DND-41 (cell line): ENCODE data around the gene UST.

ENCODE experiments used
- ATAC-seq: fragments of 200-7000 bp; cut with Tn5 transposase; 3 replicates; pipeline ENCODE4 v1.9.1; 2021; ENCODE audit warnings: low read depth; ENCODE audit not compliant: insufficient read depth
- DNase-seq: peaks from one replicate; pipeline ENCODE4 v3.0.0-alpha.2; 2020
- H2AFZ ChIP-seq: 2 replicates; pipeline ENCODE4 v1.6.0; 2012; ENCODE audit warnings: low read depth, low read length
- H3K27ac ChIP-seq: 2 replicates; pipeline ENCODE4 v1.5.1; 2012; ENCODE audit warnings: low read length, inconsistent platforms
- H3K27me3 ChIP-seq: fragments of 200-600 bp; sonication (generic); 2 replicates; pipeline ENCODE4 v1.6.0; 2012; ENCODE audit warnings: low read length, mild to moderate bottlenecking, inconsistent platforms; ENCODE audit not compliant: insufficient read depth, poor library complexity
- H3K36me3 ChIP-seq: 2 replicates; pipeline ENCODE4 v1.5.1; 2012; ENCODE audit warnings: low read length, inconsistent platforms; ENCODE audit not compliant: insufficient read depth
- H3K4me1 ChIP-seq: 2 replicates; pipeline ENCODE4 v1.5.1; 2012; ENCODE audit warnings: mild to moderate bottlenecking, low read length; ENCODE audit not compliant: insufficient read depth
- H3K4me2 ChIP-seq: 2 replicates; pipeline ENCODE4 v1.6.0; 2012; ENCODE audit warnings: mild to moderate bottlenecking, moderate library complexity, low read length, inconsistent platforms; ENCODE audit not compliant: insufficient read depth
- H3K4me3 ChIP-seq, 2 experiments: fragments of 200-600 bp in 1 of 2; shearing (Covaris generic) in 1 of 2; 2 replicates each; pipeline ENCODE4 v1.5.1; 2012 to 2016; ENCODE audit warnings: inconsistent platforms in 2 of 2, low read length in 2 of 2, mild to moderate bottlenecking in 2 of 2, low read depth in 1 of 2, moderate library complexity in 1 of 2
- H3K79me2 ChIP-seq: 2 replicates; pipeline ENCODE4 v1.6.0; 2012; ENCODE audit warnings: low read length, inconsistent platforms; ENCODE audit not compliant: insufficient read depth
- H3K9ac ChIP-seq: 2 replicates; pipeline ENCODE4 v1.6.0; 2012; ENCODE audit warnings: low read depth, mild to moderate bottlenecking, inconsistent platforms, low read length, moderate library complexity
- H3K9me3 ChIP-seq: 2 replicates; pipeline ENCODE4 v1.5.1; 2012; ENCODE audit warnings: low read length, moderate library complexity, mild to moderate bottlenecking, inconsistent platforms; ENCODE audit not compliant: insufficient read depth, severe bottlenecking
- H4K20me1 ChIP-seq: 2 replicates; pipeline ENCODE4 v1.6.0; 2012; ENCODE audit warnings: low read length; ENCODE audit not compliant: insufficient read depth
- CTCF ChIP-seq: IDR thresholded peaks from 2 replicates; pipeline ENCODE4 v1.5.1; 2012; ENCODE audit warnings: borderline replicate concordance, low read length, moderate library complexity, mild to moderate bottlenecking; ENCODE audit not compliant: poor library complexity, severe bottlenecking; ENCODE audit errors: extremely low read depth
- EZH2 ChIP-seq: IDR thresholded peaks from 3 replicates; pipeline ENCODE4 v1.6.1; 2012; ENCODE audit warnings: borderline replicate concordance, low read depth, mild to moderate bottlenecking, moderate library complexity, low read length, inconsistent platforms; ENCODE audit not compliant: severe bottlenecking

The UST gene

DNA sequence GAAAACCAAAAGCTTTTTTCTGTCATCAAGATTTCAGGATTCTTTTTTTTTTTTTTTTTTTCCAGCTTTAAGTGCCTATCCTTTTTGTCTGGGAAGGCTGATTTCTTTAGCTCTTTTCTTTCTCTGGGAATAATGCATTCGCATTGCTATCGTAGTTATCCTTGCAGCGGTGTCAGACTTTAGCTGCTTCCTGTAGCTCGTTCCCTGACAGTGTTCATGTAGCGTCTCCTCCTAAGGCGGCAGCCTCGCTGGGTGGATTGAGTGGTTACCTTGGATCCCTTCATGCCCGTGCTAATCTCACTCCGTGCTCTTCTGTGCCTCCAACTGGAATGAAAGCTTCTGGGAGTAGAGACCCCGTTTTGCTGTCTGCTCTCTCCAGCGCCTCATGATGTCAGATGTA, 43.1 kb downstream of the UST start:
- H3K27me3 ChIP-seq = no peaks in the 10 kb centered on the region
- no peak overlapping the region for H3K4me3 ChIP-seq
- H3K36me3 ChIP-seq = no peaks in the 10 kb centered on the region
- H3K9ac ChIP-seq = no peak overlapping the region
- H4K20me1 ChIP-seq = peaks cover 5% of the 10 kb centered on the region; the same call in 1 of the 2 replicates
- no peaks in the 10 kb centered on the region for H3K79me2 ChIP-seq
- no peak for ATAC-seq
- H3K4me2 ChIP-seq = no peak overlapping the region
- no peaks in the 10 kb centered on the region for H3K9me3 ChIP-seq
- H2AFZ ChIP-seq = no peak overlapping the region
- TF ChIP-seq CTCF (no peak), EZH2 (no peak)
- no peak overlapping the region for H3K27ac ChIP-seq
- DNase-seq = no peak
- H3K4me1 ChIP-seq = no peaks in the 10 kb centered on the region

- no peak for DNase-seq
- Histone ChIP-seq H3K36me3 (no peaks in the 10 kb centered on the region), H2AFZ (no peak overlapping the region), H3K4me2 (no peak overlapping the region), H3K9me3 (no peaks in the 10 kb centered on the region), H3K4me3 (no peak overlapping the region), H3K79me2 (no peaks in the 10 kb centered on the region), H3K27ac (no peak overlapping the region), H3K27me3 (no peaks in the 10 kb centered on the region), H3K9ac (no peak overlapping the region), H4K20me1 (peaks cover 5% of the 10 kb centered on the region; the same call in 1 of the 2 replicates), H3K4me1 (no peaks in the 10 kb centered on the region)
- no peak for TF ChIP-seq CTCF
- no peak for TF ChIP-seq EZH2
- no peak for ATAC-seq
Measured at GRCh38 chr6:148790404-148790803, 43.6 kb downstream of the UST start.

DNA sequence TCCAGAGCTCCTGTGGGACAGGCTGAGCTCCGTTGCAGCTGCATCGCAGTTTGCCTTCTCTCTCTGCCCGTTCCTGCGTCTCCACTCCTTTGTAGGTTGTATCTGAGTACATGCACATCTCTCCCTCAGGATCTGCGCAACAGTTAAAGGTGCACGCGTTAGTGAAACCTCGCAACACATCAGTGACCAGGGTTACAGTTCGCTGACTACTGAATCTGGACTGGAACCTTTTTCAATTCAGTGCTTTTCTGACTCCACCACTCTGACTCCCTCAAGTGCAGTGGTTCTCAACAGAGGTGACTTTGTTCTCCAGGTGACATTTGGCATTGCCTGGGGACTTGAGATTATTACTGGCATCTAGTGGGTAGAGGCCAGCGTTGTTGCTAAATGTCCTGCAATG, 44.0 kb downstream of the UST start:
- Histone ChIP-seq H3K4me1 (no peaks in the 10 kb centered on the region), H3K27ac (no peak overlapping the region), H3K4me3 (no peak overlapping the region), H3K4me2 (no peak overlapping the region), H3K36me3 (no peaks in the 10 kb centered on the region), H2AFZ (no peak overlapping the region), H3K9me3 (no peaks in the 10 kb centered on the region), H4K20me1 (peaks cover 5% of the 10 kb centered on the region; the same call in 1 of the 2 replicates), H3K27me3 (no peaks in the 10 kb centered on the region), H3K79me2 (no peaks in the 10 kb centered on the region), H3K9ac (no peak overlapping the region)
- DNase-seq (no peak), ATAC-seq (no peak)
- no peak for TF ChIP-seq EZH2
- no peak for TF ChIP-seq CTCF

GRCh38 chr6:148791372-148791771, 44.5 kb downstream of the UST start:
- Histone ChIP-seq H4K20me1 (peaks cover 5% of the 10 kb centered on the region; the same call in 1 of the 2 replicates), H3K36me3 (no peaks in the 10 kb centered on the region), H3K27ac (no peak overlapping the region), H3K4me3 (no peak overlapping the region), H3K79me2 (no peaks in the 10 kb centered on the region), H2AFZ (no peak overlapping the region), H3K9ac (no peak overlapping the region), H3K4me1 (no peaks in the 10 kb centered on the region), H3K9me3 (no peaks in the 10 kb centered on the region), H3K27me3 (no peaks in the 10 kb centered on the region), H3K4me2 (no peak overlapping the region)
- ATAC-seq (no peak), DNase-seq (no peak)
- TF ChIP-seq EZH2 (no peak), CTCF (no peak)
